ENCODE data around the gene ATM. TPM values are rescaled to one million over a fixed set of nuclear protein-coding genes. Genes with fewer than 3 reads are reported as not detected.

Gene ATM
- total and polyA plus RNA-seq, 2 donors (not counting 3 experiments of a cell fraction or from before 2014, with no cell fraction given), result 11.8 to 49.7 TPM

- Histone ChIP-seq H3K9me1 (replicated peaks; ENCODE audit: control insufficient read depth, extremely low read depth, insufficient read depth, low read length) (no peaks in the 10 kb centered on the region), H3K27ac (ENCODE audit: insufficient read depth, low read depth, low read length) (no peak overlapping the region), H3K79me2 (ENCODE audit: control insufficient read depth, insufficient read depth, low read length) (no peaks in the 10 kb centered on the region), H3K4me3 (replicated peaks in 1 of 3; ENCODE audit: insufficient read depth in 1 of 3, low read depth in 1 of 3, low read length in 3 of 3) (no peak overlapping the region), H3K4me1 (ENCODE audit: control insufficient read depth, extremely low read depth, insufficient read depth, low read length) (no peaks in the 10 kb centered on the region), H3K36me3 (ENCODE audit: control insufficient read depth in 2 of 2, extremely low read depth in 1 of 2, insufficient read depth in 2 of 2, low read length in 2 of 2) (no peaks in the 10 kb centered on the region), H3K9me3 (replicated peaks; ENCODE audit: control insufficient read depth, insufficient read depth, low read length) (no peaks in the 10 kb centered on the region), H3K9ac (replicated peaks; ENCODE audit: extremely low read depth, insufficient read depth, low read length) (no peak overlapping the region), H4K20me1 (replicated peaks; ENCODE audit: control insufficient read depth, extremely low read depth, insufficient read depth, low read length) (no peaks in the 10 kb centered on the region), H2AFZ (ENCODE audit: low read depth, low read length) (no peak overlapping the region), H3K27me3 (ENCODE audit: control insufficient read depth in 2 of 2, insufficient read depth in 2 of 2, low read length in 2 of 2) (no peaks in the 10 kb centered on the region), H3K4me2 (ENCODE audit: insufficient read depth, low read length) (no peak overlapping the region)
- DNase-seq (ENCODE audit: low read depth, low spot score), result no peak
- TF ChIP-seq POLR2A (IDR thresholded peaks at IDR 0.05; ENCODE audit: low read depth, low read length) (no peak), GATA2 (IDR thresholded peaks at IDR 0.05; ENCODE audit: insufficient read depth, insufficient read length, low read depth, low read length) (no peak), POLR2AphosphoS5 (IDR thresholded peaks at IDR 0.05; ENCODE audit: insufficient read depth, low read depth, low read length) (no peak), MAX (IDR thresholded peaks at IDR 0.05; ENCODE audit: insufficient read depth, insufficient read length) (no peak), CTCF (IDR thresholded peaks at IDR 0.05; ENCODE audit: extremely low read depth in 1 of 2, insufficient read depth in 1 of 2, low read depth in 1 of 2, low read length in 2 of 2) (no peak), JUN (IDR thresholded peaks at IDR 0.05; ENCODE audit: borderline replicate concordance, insufficient read depth, insufficient read length, low read depth) (no peak), FOS (IDR thresholded peaks at IDR 0.05; ENCODE audit: borderline replicate concordance, insufficient read depth, low read length) (no peak), EZH2 (IDR thresholded peaks at IDR 0.05; ENCODE audit: borderline replicate concordance, low read depth, low read length, severe bottlenecking) (no peak), MYC (IDR thresholded peaks at IDR 0.05; ENCODE audit: low read depth, low read length) (no peak)
- dilution Hi-C loops (cut with MboI; ENCODE audit: extremely low pct_ligation_motif_present, low sequenced_read_pairs) (no loop called here), intact Hi-C loops (cut with micrococcal nuclease) (no loop called here)
- no TSS peak for BruUV-seq (replicated peaks)
- FAIRE-seq, result no peak
- CTCF ChIA-PET, result interaction anchor here (1.2 kb wide), 1 partner anchor 224 kb away, joined by 5 read pairs; no protein-coding TSS in a partner anchor
- POLR2A ChIA-PET, result no interaction called here
Observed at GRCh38 chr11:108341654-108342053, 118.8 kb downstream of the ATM start.
